HG03175 (cell line): ENCODE measurements around the gene GRIP2.

Source experiments
- ATAC-seq: cut with Tn5 transposase; IDR thresholded peaks from one replicate; pipeline ENCODE4 v1.9.1; 2021; ENCODE audit warnings: mild to moderate bottlenecking, moderate library complexity; ENCODE audit not compliant: unreplicated experiment

GRIP2 gene

DNA sequence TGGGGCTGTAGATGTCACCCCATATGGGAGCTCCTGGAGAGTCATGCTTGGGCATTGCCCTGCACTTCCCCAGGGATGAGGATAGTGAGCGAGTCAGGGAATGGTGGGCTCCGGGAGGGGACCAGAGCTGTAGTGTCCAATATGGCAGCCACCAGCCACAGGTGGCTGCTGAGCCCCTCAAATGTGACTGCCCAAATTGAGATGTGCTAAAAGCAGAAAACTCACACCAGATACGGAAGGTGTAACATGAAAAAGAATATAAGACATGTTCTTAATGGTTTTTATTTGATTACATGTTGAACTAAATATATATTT is 31.7 kb downstream of the GRIP2 start:
- no peak for ATAC-seq

DNA sequence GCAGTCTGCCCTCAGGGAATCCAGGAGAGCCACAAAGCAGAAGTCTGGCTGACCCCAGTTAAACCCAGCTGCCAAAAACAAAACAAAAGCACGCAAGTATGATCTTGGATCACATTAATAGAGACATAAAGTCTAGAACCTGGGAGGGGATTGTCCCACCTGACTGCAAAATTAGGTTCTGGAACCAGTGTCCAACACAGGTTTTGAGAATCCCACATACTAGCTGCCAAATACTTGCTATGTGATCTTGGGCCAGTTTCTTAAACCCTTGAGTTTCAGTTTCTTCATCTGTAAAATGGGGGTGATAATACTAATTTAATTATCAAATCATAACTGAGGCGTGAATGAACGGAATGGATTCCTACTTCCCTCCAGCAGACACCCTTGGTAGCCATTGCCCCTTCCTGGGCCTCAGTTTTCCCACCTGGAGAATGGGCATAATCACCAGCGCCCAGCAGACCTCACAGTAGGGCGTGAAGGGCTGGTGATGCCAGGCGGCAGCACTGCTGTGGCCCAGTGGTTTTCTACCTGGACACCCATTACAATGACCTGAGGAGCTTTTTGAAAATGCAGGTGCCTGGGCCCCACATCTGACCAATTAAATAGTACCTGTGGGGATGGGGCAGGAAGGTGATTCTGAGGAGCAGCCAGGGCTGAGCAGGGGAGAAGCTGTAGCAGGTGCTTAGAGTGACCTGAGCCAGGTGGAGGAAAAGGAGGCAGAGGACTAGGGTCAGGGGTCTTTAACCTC is 32.2 kb downstream of the GRIP2 start:
- ATAC-seq: no peak

DNA sequence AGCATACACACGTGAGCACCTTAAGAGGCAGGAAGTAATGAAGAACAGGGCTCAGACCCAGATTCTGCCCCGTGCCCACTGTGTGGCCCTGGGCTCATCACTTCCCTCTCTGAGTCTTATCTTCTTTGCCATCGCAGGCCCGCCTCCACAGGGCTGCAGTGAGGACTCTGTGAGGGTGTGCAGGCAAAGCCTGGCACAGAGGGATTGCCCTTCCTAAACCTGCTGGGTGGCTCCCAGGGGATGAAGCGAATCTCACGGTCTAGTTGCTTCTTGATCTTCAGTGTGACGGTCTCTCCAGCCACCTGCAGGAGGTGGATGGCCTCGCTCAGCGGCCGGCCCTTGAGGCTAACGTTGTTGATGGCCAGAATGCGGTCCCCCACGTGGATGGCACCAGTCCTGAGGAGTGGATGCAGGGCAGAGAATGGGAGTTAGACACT is 32.8 kb downstream of the GRIP2 start:
- ATAC-seq: no peak

DNA sequence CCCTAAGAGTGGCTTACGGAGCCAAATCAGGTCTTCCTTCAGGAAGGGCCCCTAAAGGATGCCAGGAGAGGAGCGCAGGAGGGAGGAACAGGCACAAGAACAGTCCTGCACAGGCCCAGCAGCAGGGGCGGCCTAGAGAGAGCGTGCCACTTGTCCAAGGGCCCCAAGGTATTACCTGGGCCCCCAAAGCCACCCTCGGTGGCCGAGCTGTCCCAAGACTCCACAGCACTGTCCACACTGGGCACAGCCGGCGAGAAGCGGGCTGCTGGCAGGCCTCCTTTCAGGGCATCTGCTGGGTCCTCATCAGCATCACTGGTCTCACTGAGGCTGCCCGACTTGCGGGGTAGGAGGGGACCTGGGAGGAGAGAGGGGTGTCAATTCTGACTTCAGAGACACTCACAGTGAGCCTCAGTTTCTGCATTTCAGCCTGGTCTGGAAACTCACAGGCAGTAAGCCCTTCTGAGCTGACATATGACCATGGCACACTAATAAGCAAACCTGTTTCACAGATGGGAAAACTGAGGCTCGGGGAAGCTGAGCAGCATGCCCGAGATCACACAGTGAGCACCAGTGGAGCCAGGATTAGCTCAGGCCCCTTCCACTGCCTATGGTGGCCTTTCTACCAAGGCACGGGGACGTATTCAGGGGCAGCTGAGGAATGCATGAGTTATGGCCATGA is 33.4 kb downstream of the GRIP2 start:
- ATAC-seq: no peak

DNA sequence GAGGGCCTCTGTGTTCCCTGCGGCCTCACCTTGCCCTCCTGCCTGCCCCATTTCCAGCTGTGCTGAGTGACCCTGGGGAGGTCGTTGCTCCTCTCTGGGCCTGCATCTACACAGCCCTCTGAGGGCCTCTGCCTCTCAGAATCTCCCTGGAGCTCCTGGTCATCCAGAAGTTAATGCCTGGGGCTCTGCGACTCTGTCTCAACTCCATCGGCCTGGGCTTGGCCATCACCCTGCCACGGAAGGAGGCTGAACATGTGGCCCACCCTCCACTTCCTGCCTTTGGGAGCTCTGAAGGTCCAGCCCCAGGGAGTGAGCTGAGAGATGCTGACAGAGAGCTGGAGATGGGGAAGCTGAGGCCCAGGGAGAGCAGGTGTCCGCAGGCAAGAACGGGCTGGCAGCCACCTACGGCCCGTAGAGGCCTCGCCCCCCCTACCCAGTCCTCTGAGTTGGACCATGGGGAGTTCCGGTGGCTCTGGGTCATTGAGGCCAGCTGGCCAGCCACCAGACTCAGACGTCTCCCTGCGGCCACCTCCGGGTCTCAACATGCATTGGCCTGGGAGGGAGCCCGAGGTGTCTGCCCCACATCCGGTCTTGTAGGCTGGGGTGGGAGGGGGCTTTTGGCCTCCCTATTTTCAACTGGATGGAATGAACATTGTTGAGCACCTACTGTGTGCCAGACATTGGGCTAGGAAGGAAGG is 34.2 kb downstream of the GRIP2 start:
- ATAC-seq: no peak

DNA sequence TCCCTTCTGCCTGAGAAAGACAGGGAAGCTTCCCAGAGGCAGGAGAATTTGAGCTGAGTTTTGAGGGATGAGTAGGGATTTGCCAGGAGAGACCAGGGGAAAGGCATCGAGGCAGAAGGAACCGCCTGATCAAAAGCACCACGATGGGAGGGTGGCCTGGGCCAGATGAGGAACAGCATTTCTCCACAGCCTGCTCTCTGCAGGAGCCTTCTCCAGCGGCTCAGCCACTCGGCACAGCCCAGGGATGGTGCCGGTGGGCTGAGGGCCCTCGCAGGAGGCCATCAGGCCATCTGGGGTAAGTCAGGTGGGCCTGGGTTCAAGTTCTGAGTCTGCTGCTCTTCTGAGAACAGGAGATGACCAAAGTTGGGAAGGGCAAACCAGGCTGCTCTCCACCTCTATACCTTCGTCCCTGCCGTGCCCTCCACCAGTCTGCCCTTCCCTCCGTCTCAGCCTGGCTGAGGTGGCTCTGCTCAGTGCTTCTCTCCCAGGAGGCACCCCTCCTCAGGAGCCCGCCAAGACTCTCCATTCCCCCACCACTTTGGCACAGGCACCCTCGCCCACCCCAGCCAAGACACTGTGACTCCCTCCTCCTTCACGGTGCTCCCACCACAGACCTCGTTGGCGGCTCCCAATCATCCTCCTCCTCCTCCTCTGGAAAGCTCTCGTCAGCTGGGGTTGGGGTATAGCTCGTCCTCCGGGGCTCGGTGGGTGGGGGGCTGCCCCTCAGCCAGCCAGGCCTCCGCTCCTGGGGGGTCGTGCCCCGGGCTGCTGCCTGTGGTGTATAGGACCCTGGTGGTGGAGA is 34.9 kb downstream of the GRIP2 start:
- no peak for ATAC-seq

DNA sequence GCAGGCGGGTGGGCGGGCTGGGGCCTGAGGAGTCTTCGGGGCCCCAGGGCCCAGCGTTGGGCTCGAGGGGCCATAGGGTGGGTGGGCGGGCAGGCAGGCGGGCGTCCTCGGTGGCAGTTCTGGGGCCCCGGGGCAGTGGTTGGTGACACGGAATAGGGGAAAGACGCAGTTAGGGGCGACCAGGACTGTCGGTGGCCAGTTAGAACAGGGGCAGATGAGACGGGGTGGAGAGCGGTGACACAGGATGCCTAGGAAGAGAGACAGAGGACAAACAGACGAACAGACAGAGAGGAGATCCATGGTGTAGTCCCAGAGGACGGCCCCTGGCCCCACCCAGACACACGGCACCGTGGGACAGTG is 36.5 kb downstream of the GRIP2 start:
- ATAC-seq: no peak

DNA sequence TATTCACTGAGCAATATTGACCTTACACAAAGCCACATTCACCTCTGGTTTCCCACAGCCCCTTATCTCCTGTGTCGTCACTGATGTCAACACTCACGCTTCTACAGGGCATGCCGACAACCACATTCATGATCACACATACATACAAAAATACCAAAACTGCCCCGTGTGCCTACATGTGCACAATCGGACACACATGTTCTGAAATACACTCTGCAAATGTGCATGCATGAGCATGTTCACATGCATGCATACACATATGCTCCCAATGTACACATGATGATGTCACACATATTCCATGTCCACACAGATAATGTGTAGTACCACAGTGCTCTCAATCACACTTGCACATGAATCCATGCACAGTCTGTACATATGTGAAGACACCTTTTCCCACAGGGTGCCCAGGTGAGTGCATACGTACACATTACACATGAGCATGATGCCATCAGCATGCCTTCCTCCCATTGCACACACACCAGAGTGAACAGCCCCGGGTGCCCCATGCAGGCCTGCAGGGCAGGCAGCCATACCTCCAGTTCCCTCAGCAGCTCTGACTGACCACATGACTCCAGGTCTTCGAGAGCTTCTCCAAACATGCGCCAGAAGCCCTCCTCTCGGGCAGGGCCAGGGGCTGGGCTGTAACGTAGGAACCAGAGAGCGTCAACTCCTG is 37.0 kb downstream of the GRIP2 start:
- no peak for ATAC-seq

DNA sequence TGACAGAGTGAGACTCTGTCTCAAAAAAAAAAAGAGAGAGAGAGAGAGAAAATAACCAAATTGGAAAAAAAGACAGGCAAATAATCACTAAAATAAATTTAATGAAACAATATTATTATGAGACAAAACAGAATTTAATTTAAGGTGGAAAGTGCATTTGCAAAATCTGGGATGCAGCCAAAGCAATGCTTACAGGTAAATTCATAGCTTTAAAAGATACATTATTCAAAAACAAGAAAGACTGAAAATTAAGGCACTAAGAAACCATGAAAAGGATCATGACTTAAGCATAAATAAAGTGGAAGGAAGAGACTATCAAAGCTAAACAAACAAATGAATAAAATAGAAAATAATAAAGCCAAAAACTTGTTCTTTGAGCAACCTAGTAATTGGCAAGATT is 37.7 kb downstream of the GRIP2 start:
- ATAC-seq: no peak

DNA sequence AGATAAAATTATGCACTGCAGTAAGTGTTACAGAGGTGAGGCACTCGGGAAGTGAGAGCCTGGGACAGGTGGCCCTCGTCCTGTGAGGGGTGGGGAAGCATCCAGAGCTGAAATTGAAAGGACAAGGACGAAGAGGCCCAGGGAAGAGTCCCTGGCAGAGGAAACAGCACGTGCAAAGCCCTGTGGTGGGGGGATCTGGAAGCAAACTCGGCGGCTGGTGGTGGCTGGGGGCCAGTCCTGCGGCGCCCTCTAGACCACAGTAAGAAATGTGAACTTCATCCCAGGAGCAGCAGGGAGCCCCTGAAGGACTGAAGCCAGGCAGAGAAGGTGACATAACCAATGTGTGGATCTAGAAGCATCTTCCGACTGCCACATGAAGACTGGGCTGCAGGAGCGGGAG is 42.8 kb downstream of the GRIP2 start:
- no peak for ATAC-seq

DNA sequence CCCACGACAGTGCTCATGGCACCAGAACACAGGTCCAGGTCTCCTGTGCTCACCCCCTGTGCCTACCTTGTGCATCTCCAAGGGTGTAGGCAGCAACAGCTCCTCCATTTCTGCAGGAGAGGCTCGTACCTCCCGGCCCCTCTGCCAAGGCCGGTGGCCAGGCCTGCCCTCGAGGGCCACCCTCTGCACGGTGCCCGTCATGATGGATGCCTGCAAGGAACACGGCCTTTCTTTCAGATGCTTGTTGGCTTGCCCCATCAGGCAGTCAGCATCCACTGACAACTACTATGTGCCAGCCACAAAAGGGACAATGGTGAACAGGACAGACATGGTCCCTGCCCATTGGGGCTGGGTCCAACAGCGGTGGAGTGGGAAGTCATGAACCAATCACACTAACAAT is 43.8 kb downstream of the GRIP2 start:
- no peak for ATAC-seq

DNA sequence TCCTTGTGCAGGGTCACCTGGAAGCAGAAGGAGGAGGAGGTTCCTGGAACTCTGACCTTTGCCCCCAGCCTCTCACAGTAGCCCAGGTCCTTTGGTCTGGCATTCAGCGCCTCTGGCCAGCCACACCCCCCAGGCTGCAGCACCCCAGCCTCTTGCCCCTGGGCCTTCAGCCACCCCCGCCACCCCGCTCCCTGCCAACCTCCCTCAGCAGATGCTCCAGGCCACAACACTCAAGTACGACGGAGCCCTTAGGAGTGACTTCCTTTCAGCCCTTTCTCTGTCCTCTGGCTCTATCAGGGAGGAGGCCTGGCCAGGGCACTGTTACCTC is 45.2 kb downstream of the GRIP2 start:
- ATAC-seq: no peak

DNA sequence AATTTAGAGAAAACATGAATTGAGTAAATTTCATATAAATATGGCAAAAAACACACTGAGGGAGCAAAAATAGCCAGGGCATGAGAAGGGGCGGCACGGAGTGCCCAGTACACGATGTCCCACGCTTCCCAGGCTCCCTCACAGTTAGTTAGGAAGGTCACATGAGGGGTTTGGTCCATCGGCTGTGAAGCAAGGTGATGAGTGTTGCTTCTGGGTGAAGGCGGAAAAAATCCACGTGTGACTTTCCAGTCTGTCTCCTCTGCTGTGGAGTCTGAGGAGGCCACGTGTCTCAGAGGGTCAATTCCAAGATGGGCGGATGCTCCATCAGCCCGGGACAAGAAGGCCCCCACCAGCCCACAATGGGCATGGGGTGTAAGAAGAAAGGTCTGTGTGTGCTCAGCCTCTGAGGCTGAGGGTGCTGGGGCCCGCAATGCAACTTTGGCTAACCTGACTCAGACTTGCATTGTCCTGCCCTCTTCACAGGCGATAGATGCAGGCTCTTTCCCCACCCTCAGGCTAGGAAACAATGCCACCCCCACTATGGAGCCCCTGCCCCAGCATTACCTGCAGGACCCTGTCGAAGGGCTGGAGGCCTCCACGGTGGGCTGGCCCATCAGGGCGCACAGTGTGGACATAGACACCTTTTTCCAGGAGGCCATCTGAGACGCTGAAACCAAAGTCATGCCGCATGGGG is 45.7 kb downstream of the GRIP2 start:
- no peak for ATAC-seq

DNA sequence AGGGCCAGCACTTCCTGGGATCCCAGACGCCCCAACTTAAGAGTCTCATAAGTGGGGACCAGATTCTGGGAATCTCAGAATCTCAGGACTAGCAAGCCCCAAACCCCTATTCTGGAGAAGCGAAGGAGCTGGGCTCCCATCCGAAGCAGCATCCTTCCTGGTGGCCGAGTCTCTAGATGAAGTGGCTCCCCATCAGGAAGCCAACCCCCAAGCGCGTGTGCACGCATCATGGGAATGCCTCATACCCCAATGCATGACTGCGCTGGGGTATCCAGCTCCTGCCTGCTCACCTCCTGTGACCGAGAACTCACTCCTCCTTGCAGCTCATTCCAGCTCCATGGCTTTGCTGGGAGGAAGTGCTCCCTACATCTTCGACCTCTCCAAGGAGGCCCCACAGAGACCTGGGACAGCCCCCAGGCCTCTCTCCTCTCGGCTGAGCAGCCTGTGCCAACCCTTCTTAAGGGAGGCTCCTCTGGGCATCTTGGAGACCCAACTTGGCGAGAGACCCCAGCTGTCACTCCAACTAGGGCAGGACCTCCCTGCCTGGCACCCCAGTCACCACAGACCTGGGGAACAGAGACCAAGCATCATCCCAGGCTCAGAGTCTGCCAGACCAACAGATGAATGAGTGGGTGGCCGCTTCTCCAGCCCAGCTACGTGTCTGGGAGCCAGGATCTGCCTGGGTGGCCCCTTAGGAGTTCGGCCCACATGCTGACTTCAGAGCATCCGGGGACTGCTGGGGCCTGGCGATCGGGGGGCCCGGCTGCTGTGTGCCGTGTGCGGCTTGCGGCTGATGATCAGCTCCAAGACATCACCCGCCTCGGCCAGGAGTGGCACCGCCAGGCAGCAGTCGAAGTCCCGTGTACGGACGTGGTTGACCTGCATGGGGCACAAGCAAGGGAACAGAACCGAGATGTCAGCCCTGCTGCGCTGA is 46.9 kb downstream of the GRIP2 start:
- ATAC-seq: no peak

DNA sequence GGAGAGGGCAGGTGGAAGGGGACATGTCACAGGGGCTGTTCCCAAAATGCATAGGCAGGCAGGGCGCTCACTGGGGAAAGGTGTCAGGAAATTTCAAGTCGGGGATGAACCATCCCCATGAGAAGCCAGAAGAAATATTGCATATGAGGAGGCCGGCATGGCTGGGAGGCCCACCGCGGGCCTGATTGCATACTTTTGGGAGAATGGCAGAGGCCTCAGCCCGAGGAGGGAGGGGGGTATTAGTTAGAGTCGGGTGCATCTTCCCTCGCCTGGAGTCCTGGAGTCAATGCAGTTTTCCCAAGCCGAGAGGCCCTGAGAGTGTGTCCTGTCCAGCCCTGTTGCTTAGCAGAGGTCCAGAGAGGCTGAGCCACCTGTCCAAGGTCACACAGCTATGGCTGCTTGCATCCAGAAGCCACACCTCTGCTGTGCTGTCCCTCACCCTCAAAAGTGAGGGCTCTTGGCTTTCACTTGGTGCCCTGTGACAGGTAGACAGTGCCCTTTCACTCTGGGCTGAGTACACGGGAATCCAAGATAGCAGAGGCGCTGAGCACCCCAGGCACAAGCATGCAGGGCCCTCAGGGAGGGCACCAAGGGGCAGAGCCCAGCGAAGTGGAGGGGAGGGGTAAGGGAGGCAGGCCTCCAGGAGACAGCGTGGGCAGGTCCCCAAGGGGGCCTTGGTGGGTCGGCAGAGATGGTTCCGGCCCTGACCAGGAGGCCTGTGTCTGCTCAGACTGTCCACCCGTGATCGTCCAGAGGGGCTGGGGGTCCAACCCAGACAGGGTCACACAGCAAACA is 48.5 kb downstream of the GRIP2 start:
- no peak for ATAC-seq

DNA sequence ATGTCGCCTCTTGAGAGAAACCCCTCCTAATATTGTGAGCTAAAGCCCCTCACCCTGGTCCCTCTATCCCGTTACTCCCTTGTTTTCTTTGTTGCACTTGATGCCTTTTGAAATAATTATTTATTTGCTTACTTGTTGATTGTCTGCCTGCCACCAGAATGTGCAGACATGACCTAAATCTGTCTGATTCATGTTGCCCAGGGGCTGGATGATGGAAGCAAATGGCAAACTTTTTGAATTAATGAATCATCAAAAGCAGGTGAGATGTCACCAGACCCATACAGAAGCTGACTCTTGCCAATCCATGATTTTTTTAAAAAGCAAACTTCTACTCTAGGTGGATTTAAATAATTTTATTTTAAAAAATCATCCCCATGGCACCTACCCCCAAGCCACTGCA is 49.3 kb downstream of the GRIP2 start:
- ATAC-seq: no peak

DNA sequence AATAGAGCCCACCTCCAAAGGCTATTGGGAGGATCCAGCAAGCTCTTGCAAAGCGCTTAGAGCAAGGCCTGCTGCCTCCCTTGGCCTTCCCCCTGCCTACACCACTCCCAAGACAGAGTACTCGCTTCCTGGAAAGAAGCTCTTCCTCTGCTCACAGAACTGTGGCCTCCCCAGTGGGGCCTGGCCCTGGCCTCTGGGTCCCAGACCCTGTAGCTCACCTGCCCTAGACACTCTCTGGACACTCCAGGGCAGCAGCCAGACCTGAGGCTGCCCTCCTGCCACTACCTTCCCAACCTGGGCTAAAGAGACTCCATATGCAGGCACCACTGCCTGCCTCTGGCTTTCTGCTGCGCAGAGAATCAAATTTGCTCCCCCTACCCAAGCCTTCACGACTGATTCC is 49.9 kb downstream of the GRIP2 start:
- no peak for ATAC-seq

DNA sequence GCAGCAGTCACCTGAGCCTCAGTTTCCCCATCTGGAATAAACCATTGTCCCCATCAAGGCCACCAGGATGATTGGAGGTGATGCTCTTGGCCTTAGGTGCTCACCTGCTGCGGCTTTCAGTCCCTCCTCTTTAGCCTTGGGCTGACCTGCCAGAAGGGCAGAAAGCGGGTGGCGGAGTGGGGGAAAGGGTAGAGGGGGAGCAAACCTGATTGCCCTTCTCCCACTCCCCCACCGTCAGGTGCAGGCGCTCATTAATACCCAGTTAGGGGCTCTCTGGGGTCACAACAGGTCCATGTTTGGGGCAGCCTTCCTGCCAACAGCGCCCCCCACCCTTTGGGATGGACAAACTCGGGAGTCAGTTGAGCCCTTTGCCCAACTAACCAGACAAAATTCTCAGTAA is 50.5 kb downstream of the GRIP2 start:
- no peak for ATAC-seq
